GM12874 (cell line): ENCODE results near the gene DHRS7.

Experiments
- TF ChIP-seq, protein P1 (sequence below): IDR thresholded peaks from 2 replicates; pipeline ENCODE4 v1.5.1; 2011; ENCODE audit warnings: low read depth, mild to moderate bottlenecking, control low read depth, low read length, moderate library complexity; ENCODE audit not compliant: insufficient read depth

The DHRS7 gene

DNA sequence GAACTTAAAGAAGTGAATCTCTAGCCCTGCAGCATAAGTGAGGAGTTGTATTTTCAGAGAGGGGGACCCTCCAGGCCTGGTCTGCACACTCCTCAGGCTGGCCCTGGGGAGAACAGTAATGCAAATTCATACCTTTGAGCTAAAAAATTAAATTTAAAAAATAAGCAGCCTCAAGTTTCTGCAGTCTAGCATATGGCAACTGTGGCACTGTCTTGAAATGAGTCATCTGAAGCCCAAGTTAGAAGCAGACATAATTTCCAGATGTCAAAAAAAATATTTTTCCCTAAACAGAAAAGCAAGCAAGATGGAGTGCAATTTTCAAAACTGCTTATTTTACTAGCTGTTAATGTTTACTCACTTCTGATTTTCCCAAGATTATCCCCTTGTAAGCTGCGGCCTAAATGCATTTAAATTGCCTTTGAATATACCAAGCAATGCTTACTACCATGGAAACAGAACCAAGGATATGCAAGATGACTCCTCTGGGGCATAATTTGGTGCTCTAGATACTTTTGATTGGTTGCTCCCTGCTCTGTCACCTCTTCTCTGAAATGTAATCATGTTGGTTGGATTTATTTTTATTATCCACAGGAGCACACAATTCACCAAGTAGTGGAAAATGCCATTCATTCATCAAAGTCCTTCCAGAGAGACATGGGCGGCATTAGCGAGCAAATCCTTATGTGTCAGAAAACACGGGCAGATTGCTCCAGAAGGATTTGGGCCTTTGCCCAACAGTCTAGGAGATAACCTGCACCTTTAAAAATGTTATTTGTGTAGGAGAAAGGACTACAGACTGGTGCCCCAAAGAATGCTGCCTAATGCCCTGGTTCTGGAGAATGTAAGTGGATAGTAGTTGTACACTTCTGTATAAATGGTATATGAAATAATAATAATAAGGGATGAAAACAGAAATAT is 25.0 kb upstream of the DHRS7 start:
- TF ChIP-seq, protein P1, sequence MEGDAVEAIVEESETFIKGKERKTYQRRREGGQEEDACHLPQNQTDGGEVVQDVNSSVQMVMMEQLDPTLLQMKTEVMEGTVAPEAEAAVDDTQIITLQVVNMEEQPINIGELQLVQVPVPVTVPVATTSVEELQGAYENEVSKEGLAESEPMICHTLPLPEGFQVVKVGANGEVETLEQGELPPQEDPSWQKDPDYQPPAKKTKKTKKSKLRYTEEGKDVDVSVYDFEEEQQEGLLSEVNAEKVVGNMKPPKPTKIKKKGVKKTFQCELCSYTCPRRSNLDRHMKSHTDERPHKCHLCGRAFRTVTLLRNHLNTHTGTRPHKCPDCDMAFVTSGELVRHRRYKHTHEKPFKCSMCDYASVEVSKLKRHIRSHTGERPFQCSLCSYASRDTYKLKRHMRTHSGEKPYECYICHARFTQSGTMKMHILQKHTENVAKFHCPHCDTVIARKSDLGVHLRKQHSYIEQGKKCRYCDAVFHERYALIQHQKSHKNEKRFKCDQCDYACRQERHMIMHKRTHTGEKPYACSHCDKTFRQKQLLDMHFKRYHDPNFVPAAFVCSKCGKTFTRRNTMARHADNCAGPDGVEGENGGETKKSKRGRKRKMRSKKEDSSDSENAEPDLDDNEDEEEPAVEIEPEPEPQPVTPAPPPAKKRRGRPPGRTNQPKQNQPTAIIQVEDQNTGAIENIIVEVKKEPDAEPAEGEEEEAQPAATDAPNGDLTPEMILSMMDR = no peak

DNA sequence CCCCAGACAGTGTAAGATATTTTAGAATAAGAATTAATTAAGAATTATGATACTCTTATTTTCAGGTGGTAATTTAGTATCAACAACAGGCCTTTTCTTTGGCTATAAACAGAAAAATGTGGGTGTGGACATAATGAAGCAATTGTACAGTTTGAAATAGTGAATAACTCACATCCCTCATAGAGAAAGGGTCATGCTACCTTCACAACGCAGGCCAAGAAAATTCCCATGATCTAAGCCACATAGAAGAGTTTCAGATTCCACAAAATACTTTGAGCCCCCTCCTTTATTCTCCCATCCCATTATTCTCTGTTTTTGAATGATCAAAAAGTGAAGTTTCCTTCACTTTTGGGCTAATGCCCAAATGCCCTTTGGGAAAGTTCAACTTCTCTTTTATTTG is 23.5 kb upstream of the DHRS7 start:
- TF ChIP-seq, protein P1 = no peak

DNA sequence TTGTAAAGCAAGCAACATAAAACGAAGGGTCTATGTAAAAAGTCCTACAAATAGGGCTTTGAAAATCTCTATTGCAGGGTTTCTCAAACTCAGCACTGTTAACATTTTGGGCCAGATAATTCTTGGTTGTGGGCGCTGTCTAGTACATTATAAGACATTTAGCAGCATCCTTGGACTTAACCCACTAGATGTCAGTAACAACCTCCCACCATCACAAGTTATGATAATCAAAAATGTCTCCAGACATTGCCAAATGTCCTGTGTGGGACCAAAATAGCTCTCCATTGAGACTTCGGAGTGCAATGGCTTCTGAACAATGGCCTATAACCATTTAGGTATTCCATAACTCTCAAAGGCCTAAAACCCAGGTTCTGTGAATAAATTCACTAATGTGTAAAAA is 22.9 kb upstream of the DHRS7 start:
- TF ChIP-seq, protein P1 = no peak; the same call in 1 of the 2 replicates

DNA sequence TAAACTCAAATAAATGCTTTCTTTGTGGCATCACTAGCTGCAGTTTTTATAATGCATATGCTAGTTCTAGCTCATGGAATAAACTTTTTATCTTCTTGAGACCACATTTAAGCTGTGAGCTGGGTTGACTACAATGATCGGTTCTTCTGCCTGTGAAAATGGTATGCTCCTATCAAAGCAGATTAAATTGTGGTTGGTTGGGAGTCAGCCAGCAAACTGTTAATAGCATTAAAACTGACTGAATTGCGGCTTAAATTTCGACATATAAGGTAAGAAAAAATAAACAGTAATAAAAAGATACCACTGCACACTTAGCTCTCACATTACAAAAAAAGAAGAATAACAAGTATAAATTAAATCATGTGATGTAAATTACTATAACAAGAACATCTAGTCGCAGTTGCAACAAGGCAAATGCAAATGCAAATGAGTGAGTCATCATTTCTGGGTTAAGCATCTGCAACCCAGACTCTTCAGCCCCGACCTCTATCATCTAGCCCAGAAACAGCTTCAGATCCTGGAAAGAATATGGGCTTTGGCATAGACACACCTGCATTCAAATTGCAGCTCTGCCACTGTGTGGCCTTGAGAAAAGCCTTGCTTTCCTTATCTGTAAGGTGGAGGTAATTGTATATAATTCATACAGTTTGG is 19.8 kb upstream of the DHRS7 start:
- TF ChIP-seq, protein P1 = no peak

DNA sequence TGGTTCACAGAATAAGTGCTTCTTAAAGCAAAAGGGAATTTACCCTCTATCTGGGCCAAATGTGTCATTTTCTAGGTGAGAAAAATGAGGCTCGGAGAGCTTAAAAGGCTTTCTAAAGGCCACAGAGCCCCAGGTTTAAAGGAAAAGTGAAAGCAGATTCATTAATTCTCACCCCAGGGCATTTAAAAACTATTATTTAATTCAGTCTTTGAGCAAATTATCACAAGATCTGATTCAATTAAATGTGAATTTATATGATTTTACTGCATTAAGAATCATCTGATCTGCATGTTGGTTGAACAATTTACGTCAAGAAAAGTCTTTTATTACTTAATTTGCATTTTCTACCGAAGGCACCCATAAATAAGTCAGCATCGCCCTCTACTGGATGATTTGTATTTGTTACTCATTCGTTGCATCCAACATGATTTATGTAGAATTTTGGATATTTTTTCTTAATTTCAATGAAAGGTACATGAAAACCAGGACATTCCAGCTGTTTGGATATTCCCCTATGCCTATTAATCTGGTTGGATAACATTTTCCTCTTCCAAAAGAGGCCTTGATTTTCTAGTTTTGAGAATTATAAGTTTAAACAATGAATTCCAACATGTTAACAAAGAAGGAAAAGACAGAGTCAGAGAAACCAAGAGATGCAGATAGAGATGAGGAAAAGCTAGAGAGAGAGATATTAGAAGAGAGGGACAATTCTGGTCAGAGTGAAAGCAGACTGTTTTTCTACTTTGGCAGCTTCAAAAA is 19.1 kb upstream of the DHRS7 start:
- TF ChIP-seq, protein P1 = peak; percentile 20; the same call in 1 of the 2 replicates

DNA sequence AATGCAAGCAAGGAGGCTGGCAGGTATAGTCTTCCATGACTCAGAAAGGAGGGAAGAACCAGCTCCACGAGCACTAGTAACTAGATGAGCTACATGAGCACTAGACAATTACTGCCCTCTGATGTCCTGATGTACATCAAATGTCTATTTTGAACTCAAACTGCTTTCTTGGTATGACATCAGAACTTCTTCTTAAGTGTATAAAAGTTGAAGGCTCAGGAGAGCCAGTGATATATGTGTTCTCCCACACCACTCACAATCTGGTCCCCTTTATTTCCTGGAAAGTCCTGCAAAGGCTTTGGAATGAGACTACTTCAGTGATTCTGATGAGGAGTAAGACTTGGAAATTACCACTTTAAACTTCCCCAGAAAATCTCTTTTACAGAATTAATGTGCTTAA is 18.5 kb upstream of the DHRS7 start:
- TF ChIP-seq, protein P1 = no peak

DNA sequence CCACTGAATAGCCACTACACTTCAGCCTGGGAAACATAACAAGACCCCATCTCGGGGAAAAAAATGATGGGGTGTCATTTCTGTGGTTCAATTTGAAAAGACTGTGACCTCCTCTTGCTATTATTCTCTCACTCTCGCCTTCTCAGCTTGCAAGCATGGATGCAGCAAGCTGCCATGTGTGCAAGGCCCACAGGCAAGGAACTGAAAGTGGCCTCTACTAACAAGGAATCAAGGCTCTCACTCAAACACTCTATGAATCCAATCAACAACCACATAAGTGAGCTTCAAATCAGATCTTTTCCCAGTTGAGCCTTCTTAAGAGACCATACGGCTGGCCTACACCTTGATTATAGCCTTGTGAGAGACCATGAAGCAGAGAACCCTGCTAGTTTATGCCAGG is 17.9 kb upstream of the DHRS7 start:
- TF ChIP-seq, protein P1 = no peak
